K562 treated with DMSO at 1 percent for 4 hours (cell line): ENCODE data around the gene IKZF5. TPM values are rescaled to one million over a fixed set of nuclear protein-coding genes. Genes with fewer than 3 reads are reported as not detected.

Experiments used
- total RNA-seq: library from RNA; unstranded; fragments of 300-600 nt; gene quantifications from 2 replicates; pipeline ENCODE4 v1.2.3, GENCODE V29; 2022; ENCODE audit not compliant: insufficient read depth

Gene IKZF5, protein sequence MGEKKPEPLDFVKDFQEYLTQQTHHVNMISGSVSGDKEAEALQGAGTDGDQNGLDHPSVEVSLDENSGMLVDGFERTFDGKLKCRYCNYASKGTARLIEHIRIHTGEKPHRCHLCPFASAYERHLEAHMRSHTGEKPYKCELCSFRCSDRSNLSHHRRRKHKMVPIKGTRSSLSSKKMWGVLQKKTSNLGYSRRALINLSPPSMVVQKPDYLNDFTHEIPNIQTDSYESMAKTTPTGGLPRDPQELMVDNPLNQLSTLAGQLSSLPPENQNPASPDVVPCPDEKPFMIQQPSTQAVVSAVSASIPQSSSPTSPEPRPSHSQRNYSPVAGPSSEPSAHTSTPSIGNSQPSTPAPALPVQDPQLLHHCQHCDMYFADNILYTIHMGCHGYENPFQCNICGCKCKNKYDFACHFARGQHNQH
- 4.6 and 5.5 TPM in 2 replicates for total RNA-seq

GRCh38 chr10:123008355-123009104 is at the start of gene IKZF5, which contains the start of gene ACADSB:
TSS of gene IKZF5 (minus strand) at chr10:123008795. CDS start at chr10:122998625, 10,170 bp downstream.
TSS of gene ACADSB (plus strand) at chr10:123009006. CDS start at chr10:123009030, 24 bp downstream.

GRCh38 chr10:122980209-122981065 is 28.2 kb downstream of the IKZF5 start, which contains the start of gene PSTK:
TSS of gene PSTK (plus strand) at chr10:122980401. CDS start at chr10:122980480, 79 bp downstream.

DNA sequence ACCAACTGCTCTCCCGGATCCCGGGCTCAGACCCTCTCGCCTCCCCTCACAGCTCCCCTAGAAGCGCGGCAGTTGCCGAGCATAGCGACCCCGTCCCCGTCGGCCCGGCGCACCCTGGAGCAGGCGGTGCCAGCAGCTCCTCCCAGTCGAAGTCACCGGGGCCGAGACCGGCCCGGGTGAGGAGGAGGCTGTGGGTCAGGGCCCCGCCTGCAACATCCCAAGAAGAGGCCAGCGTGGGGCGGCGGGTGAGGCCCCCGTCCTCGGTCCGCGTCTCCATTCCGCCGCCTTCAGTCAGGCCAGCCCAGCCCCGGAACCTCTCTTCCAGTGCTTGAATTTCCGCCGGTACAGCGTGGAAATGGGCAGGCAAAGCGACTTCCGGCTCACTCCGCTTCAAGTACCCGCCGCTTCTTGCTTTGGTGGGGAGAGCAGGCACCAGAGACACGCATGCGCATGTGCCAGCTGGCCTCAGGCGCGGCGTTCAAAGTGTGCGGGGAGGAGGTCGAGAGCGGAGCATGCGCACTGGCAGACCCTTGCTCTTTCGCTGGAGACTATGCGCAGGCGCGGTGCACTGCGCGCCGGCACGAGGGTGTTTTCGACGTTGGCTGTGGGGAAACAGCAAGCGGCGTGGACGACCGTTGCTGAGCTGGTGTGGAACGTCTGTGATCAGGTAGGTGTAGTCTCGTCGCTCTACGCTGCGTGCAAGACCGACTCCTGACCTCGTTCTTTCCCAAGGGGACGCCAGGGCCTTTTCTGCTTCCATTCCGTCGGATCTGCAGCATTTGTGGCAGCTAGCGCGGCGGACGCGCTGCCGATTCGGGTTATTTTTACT is 54.5 kb downstream of the IKZF5 start, which contains the start of gene C10orf88:
C10orf88 (minus strand) TSS at position 326 of the 829 bp plus-strand sequence; CDS start at position 277, 49 bp downstream.

Other genes with a start within 250 kb of the IKZF5 start
- gene CUZD1, start 162.9 kb downstream of the IKZF5 start, total RNA-seq = 0.56 and 0.92 TPM in 2 replicates
- gene FAM24B, start 129.2 kb downstream of the IKZF5 start, total RNA-seq = 10.9 TPM in 1 of 2 replicates, not detected in the other
- gene FAM24A, start 98.2 kb downstream of the IKZF5 start, total RNA-seq = not detected in 2 replicates
- 2.5 and 5.3 TPM in 2 replicates for gene C10orf88, start 54.6 kb downstream of the IKZF5 start, total RNA-seq
- 10.7 and 11.7 TPM in 2 replicates for gene PSTK, start 28.4 kb downstream of the IKZF5 start, total RNA-seq
- gene ACADSB, start 211 bp upstream of the IKZF5 start, total RNA-seq = 1.7 and 2.7 TPM in 2 replicates
- gene HMX3, start 127.2 kb upstream of the IKZF5 start, total RNA-seq = 20.7 and 31.3 TPM in 2 replicates
- gene HMX2, start 139.3 kb upstream of the IKZF5 start, total RNA-seq = 0.85 and 1.8 TPM in 2 replicates
- 119 and 153 TPM in 2 replicates for gene BUB3, start 145.6 kb upstream of the IKZF5 start, total RNA-seq